ENCODE measurements around the gene ADGRE1.
A peak's percentile ranks its signal among the peaks of the same experiment; 100 is the strongest.

ADGRE1 gene, protein sequence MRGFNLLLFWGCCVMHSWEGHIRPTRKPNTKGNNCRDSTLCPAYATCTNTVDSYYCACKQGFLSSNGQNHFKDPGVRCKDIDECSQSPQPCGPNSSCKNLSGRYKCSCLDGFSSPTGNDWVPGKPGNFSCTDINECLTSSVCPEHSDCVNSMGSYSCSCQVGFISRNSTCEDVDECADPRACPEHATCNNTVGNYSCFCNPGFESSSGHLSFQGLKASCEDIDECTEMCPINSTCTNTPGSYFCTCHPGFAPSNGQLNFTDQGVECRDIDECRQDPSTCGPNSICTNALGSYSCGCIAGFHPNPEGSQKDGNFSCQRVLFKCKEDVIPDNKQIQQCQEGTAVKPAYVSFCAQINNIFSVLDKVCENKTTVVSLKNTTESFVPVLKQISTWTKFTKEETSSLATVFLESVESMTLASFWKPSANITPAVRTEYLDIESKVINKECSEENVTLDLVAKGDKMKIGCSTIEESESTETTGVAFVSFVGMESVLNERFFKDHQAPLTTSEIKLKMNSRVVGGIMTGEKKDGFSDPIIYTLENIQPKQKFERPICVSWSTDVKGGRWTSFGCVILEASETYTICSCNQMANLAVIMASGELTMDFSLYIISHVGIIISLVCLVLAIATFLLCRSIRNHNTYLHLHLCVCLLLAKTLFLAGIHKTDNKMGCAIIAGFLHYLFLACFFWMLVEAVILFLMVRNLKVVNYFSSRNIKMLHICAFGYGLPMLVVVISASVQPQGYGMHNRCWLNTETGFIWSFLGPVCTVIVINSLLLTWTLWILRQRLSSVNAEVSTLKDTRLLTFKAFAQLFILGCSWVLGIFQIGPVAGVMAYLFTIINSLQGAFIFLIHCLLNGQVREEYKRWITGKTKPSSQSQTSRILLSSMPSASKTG

DNA sequence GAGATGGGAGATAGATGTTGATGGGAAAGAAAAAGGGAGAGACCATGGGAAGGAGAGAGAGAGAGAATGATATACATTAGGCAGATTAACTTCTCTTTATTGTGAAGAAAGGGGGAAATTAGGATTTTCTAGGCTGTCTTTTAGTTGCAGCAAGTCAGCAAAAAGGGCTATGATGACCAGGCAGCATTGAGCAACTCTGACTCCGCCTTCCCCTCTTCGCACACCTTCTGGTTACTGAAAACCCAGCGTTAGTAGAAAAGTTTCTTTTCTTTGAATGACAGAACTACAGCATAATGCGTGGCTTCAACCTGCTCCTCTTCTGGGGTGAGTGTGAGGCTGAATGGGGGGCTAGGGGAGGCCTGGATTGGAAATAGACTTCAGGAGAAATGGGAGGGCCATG is at the start of gene ADGRE1:
ADGRE1 (plus strand) TSS at position 264 of the 400 bp plus-strand sequence; CDS start at position 294, 30 bp downstream.
- DNase-seq (ENCODE audit: insufficient read length, low spot score) (no peak), FAIRE-seq (no peak)

DNA sequence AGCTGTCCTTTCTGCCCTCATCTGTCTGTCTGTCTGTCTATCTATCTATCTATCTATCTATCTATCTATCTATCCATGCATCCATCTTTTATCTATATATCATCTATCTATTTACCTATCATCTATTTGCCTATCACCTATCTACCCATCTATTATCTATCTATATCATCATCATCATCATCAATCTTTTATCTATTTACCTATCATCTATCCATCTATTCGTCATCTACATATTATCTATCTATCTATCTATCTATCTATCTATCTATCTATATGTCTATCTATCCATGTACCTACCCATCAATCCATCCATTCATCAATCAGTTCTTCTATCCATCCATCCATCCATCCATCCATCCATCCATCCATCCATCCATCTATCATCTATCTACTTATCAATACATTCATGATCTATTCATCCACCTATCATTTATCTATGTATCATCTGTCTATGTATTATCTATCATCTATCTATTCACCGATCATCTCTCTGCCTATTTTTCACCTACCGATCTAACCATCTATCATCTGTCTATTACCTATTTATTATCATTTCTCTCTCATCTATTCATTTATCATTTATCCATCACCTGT is 49.2 kb upstream of the ADGRE1 start:
- no peak for TF ChIP-seq POLR2A (IDR thresholded peaks at IDR 0.05; ENCODE audit: low read depth, low read length)
- FAIRE-seq (no peak), DNase-seq (ENCODE audit: insufficient read length, low spot score) (no peak)

More for the DNA sequence above, at the start of gene ADGRE1:
- TF ChIP-seq POLR2A (IDR thresholded peaks at IDR 0.05; ENCODE audit: low read depth, low read length): no peak

DNA sequence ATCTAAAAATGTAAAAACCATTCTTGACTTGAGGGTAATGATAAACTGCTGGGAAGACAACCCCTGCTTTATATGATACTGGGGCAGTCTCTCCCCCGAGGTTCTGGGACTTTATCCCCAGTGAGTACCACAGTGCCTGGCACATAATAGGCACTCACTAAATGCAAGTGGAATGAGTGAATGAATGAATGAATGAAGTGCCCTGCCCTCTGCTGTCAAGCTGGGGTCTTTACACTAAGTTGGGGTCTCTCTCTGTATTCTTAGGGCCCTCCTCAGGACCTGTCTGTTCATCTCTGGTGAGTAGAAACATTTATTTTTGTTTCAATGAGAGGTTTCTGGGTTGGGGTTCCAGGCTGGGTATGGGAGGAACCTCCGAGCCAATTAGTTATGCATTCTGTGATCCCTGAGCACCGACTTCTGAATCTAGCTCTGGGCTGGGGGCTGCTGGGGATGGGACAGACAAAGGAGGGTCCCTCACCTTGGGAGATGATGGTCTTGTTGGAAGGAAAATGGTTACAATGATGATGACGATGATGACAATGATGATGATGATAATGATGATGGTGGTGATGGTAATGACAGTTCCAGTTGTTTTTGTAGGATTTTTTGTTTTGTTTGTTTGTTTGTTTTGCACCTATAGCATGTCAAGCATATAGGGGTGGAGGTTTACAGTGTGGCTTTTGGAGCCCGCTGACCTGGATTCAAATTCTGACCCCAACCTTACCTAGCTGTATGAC is 44.3 kb upstream of the ADGRE1 start:
- FAIRE-seq (no peak), DNase-seq (ENCODE audit: insufficient read length, low spot score) (no peak)
- TF ChIP-seq POLR2A (IDR thresholded peaks at IDR 0.05; ENCODE audit: low read depth, low read length): no peak

DNA sequence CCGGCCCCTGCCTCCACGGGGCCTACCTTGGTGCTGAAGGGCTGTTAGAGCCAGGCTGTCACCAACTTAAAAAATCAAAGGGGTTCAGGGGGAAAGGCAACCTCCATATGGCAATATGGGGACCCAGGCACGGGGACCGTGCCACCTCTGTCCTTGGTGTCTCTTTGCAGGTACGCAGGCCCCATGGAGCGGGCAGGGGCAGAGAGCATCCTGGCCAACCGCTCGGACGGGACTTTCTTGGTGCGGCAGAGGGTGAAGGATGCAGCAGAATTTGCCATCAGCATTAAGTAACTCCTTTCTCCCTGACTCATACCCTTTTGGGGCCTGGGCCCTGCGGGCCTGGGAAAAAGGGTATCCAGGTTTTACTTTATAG is 39.6 kb upstream of the ADGRE1 start:
- no peak for DNase-seq (ENCODE audit: insufficient read length, low spot score)
- TF ChIP-seq POLR2A (IDR thresholded peaks at IDR 0.05; ENCODE audit: low read depth, low read length): no peak
- no peak for FAIRE-seq

DNA sequence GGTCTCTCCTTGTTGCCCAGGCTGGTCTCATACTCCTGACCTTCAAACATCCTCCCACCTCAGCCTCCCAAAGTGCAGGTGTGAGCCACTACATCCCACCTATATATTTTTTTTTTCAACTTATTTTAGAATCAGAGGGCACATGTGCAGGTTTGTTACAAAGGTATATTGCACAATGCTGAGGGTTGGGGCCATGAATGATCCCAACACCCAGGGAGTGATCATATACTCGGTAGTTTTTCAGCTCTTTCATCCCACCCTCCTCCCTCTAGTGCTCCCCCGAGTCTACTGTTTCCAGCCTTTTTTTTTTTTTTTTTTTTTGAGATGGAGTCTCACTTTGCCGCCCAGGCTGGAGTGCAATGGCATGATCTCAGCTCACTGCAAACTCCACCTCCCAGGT is 38.4 kb upstream of the ADGRE1 start:
- DNase-seq (ENCODE audit: insufficient read length, low spot score): no peak
- no peak for FAIRE-seq
- no peak for TF ChIP-seq POLR2A (IDR thresholded peaks at IDR 0.05; ENCODE audit: low read depth, low read length)

DNA sequence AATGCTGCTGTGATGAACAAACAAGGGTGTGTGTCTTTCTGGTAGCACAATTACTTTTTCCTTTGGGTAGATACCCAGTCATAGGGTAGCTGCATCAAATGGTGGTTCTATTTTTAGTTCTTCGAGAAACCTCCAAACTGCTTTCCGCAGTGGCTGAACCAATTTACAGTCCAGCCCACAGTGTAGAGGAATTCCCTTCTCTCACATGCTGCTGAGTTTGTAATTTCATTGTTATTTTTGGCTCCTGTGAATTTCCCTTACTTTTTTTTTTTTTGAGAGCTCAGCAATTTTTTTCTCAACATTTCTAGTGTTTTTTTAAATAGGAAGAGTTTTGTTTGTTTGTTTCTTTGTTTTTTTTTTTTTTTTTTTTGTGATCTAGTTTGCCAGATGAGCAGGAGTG is 37.5 kb upstream of the ADGRE1 start:
- no peak for FAIRE-seq
- no peak for DNase-seq (ENCODE audit: insufficient read length, low spot score)
- no peak for TF ChIP-seq POLR2A (IDR thresholded peaks at IDR 0.05; ENCODE audit: low read depth, low read length)

DNA sequence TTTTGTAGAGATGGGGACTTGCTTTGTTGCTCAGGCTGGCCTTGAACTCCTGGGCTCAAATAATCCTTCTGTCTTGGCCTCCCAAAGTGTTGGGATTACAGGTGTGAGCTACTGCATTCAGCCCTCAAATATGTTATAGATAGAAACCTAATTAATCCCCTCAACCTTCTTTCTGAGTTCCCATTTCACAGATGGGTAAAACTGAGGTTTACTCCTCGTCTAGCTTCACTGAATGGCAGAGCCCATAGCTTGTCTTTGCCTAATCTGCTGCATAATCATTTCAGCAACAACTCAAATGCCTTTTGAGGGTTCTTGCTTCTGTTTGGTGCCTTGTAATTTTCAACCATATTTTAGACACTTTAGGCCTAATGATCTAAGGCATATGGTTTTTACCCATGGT is 36.0 kb upstream of the ADGRE1 start:
- no peak for TF ChIP-seq POLR2A (IDR thresholded peaks at IDR 0.05; ENCODE audit: low read depth, low read length)
- no peak for FAIRE-seq

DNA sequence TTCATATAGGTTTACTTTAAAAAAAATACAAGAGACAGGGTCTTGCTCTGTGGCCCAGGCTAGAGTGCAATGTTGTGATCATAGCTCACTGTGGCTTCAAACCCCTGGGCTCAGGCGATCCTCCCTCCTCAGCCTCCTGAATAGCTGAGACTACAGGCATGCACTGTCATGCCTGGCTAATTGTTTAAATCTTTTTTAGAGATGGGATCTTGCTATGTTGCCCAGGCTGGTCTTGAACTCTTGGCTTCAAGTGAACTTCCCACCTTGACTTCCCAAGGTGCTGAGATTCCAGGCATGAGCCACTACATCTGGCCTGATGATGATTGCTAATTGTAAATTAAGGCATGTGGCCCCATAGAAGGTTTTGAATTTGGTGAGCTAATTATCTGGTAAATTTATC is 35.4 kb upstream of the ADGRE1 start:
- FAIRE-seq (no peak), DNase-seq (ENCODE audit: insufficient read length, low spot score) (no peak)
- TF ChIP-seq POLR2A (IDR thresholded peaks at IDR 0.05; ENCODE audit: low read depth, low read length): no peak

More for the DNA sequence above, 36.0 kb upstream of the ADGRE1 start:
- DNase-seq (ENCODE audit: insufficient read length, low spot score): no peak

DNA sequence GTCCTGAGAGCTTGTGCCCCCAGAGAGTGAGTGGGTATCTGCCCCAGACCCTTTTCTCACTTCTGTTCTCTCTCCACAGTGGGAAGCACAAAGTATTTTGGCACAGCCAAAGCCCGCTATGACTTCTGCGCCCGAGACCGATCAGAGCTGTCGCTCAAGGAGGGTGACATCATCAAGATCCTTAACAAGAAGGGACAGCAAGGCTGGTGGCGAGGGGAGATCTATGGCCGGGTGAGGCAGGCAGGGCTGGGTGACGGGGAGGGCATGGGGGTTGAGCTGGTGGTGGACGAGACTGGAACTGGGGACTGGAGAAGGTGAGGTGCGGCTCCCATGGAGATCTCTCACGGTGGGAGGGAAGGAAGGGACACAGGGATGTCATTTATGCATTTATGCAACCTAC is 33.5 kb upstream of the ADGRE1 start:
- no peak for TF ChIP-seq POLR2A (IDR thresholded peaks at IDR 0.05; ENCODE audit: low read depth, low read length)
- no peak for DNase-seq (ENCODE audit: insufficient read length, low spot score)
- FAIRE-seq: no peak

DNA sequence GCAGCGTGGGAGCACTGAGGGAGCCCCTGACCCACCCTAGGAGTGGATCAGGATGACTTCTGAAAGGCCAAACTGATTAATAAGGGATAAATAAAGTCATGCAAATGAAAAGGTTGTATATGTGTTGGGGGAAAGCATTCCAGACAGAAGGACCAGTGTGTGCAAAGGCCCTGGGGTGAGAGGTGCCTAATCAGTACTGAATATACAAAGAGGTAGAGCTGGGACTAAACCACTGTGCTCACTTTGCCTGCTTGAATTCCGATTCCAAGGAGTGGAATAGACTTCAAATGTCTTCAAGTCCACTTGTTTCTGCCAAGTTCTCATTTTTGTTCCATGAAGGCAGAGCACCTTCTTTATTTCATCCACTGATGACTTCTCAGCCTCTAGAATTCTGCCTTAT is 32.6 kb upstream of the ADGRE1 start:
- DNase-seq (ENCODE audit: insufficient read length, low spot score): no peak
- no peak for TF ChIP-seq POLR2A (IDR thresholded peaks at IDR 0.05; ENCODE audit: low read depth, low read length)
- no peak for FAIRE-seq

DNA sequence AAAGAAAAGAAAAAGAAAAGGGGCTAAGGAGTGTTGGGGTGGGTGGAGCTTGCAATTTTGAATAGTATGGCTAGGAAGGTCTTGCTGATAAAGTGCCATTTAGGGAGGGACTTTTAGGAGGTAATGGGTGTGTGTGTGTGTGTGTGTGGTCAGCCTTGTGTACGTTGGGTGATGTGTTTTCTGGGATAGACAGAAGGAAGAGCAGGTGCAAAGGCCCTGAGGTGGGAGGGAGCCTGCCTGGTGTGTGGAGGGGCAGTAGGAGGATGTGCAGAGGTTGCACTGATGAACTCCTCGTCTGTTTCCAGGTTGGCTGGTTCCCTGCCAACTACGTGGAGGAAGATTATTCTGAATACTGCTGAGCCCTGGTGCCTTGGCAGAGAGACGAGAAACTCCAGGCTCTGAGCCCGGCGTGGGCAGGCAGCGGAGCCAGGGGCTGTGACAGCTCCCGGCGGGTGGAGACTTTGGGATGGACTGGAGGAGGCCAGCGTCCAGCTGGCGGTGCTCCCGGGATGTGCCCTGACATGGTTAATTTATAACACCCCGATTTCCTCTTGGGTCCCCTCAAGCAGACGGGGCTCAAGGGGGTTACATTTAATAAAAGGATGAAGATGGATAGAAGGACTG is 30.5 kb upstream of the ADGRE1 start:
- TF ChIP-seq POLR2A (IDR thresholded peaks at IDR 0.05; ENCODE audit: low read depth, low read length): no peak
- DNase-seq (ENCODE audit: insufficient read length, low spot score): no peak
- FAIRE-seq: no peak

DNA sequence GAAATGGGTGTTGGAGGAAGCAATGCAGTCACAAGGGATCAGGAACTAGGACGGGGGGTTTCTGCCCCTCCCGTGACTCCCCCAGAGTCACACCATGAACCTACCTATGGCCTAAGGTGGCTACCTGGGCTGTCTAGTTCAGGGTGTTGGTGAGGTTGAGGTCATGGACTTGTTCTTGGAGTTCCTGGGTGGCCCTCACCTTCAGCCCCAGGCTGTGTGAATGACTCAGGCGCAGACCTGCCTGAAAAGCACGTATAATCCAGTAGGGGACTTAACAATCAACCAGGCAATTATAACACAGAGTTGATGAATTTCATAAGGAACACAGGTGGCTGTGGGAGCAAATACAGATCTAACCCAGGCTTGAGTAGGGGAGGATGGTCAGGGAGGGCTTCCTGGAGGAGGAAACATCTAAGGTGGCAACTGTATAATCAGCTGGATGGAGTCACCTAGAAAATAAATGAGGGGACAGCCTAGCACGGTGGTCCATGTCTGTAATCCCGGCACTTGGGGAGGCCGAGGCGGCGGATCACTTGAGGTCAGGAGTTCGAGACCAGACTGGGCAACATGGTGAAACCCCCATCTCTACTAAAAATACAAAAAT is 25.6 kb upstream of the ADGRE1 start:
- no peak for FAIRE-seq
- no peak for DNase-seq (ENCODE audit: insufficient read length, low spot score)
- TF ChIP-seq POLR2A (IDR thresholded peaks at IDR 0.05; ENCODE audit: low read depth, low read length): no peak

DNA sequence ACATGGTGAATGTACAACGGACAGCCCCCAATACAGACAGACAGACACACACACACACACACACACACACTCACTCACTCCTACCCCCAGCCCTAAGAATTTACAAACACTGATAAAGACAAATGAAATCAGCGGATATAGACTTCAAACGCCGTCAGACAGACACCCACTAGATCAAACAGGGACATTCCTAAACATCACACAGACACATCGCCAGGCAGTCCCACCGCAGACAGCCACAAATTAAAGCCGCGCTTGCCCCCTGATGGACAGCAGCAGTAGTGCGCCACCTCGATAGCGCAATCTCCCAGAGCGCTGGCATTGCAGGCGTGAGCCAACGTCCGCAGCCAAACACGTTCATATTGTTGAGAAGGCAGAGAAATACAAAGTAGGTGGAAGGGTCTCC is 24.7 kb upstream of the ADGRE1 start:
- DNase-seq (ENCODE audit: insufficient read length, low spot score): peak; percentile 75
- TF ChIP-seq POLR2A (IDR thresholded peaks at IDR 0.05; ENCODE audit: low read depth, low read length): no peak
- FAIRE-seq: peak; percentile 66
